ENCODE data around the gene SLC39A2.
"Not testable (repeated sequence)": the region's sequence is repeated elsewhere in the genome, so short reads cannot be mapped to it uniquely, and the experiment has no call there.

The SLC39A2 gene

GRCh38 chr14:21009721-21010120, 10.6 kb downstream of the SLC39A2 start:
- H3K4me1 ChIP-seq; DNase-seq (ENCODE audit: low spot score in 2 of 2); in situ Hi-C loops (cut with MboI; ENCODE audit: low sequenced_read_pairs); H3K4me3 ChIP-seq; H3K9me3 ChIP-seq; H3K36me3 ChIP-seq (replicated peaks); H3K27me3 ChIP-seq (ENCODE audit: low read depth): not testable (repeated sequence)

- Histone ChIP-seq H3K9me3 (no peaks in the 10 kb centered on the region), H3K4me3 (no peak overlapping the region), H3K4me1 (peaks cover 3% of the 10 kb centered on the region; the same call in 1 of the 2 replicates), H3K27me3 (ENCODE audit: low read depth) (no peaks in the 10 kb centered on the region; the same call in 1 of the 2 replicates), H3K36me3 (replicated peaks) (no peaks in the 10 kb centered on the region)
- no peak for DNase-seq (ENCODE audit: low spot score in 2 of 2)
- in situ Hi-C loops (cut with MboI; ENCODE audit: low sequenced_read_pairs) = no loop called here
Observed at GRCh38 chr14:21011136-21011535, 12.0 kb downstream of the SLC39A2 start.

GRCh38 chr14:21014761-21015190, 15.7 kb downstream of the SLC39A2 start:
- H3K4me3 ChIP-seq = no peak overlapping the region
- H3K4me1 ChIP-seq = peaks cover 3% of the 10 kb centered on the region; the same call in 1 of the 2 replicates
- no peaks in the 10 kb centered on the region; the same call in 1 of the 2 replicates for H3K36me3 ChIP-seq (replicated peaks)
- H3K27me3 ChIP-seq (ENCODE audit: low read depth) = no peaks in the 10 kb centered on the region; the same call in 1 of the 2 replicates
- no peaks in the 10 kb centered on the region for H3K9me3 ChIP-seq
- DNase-seq (ENCODE audit: low spot score in 2 of 2) = peak; percentile 93
- in situ Hi-C loops (cut with MboI; ENCODE audit: low sequenced_read_pairs) = no loop called here

GRCh38 chr14:21015312-21015711, 16.2 kb downstream of the SLC39A2 start:
- H3K9me3 ChIP-seq = no peaks in the 10 kb centered on the region
- no peak for DNase-seq (ENCODE audit: low spot score in 2 of 2)
- H3K4me1 ChIP-seq = peaks cover 3% of the 10 kb centered on the region; the same call in 1 of the 2 replicates
- no peaks in the 10 kb centered on the region; the same call in 1 of the 2 replicates for H3K36me3 ChIP-seq (replicated peaks)
- in situ Hi-C loops (cut with MboI; ENCODE audit: low sequenced_read_pairs) = no loop called here
- no peaks in the 10 kb centered on the region; the same call in 1 of the 2 replicates for H3K27me3 ChIP-seq (ENCODE audit: low read depth)
- no peak overlapping the region for H3K4me3 ChIP-seq

DNA sequence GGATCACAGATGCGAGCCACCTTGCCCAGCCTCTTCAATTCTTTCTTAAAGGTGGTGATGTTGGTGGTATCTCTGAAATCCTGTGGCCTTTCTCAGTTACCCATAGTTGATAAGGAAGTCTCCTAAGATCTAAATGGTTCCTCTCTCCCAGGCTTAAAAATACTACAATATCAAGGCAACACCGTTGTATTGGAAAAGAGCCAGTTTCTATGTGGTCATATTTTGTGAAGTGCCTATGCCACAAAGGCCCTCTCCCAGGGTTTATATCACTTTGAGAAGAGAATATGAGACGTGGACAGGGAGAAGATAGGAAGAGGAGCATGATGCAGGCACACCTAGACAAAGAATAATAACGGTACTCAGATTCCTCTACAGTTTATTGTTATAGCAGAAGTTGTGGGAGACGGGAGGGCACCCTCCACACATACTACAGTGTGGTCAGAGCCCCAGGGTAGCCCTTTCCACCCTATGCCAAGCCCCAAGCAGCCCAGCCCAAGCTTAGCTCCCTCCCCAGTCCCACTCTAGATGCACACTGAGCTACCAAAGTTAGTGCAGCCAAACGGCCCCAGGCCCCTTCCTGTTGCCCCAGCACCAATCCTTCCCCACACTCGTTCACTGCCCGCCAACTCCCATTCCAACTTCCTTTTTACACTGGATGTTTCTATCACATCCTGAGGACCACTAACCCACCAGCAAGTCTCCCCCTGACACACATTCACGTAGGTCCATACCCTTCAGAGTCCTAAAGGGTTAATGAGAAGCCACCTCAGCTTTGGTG, 17.5 kb downstream of the SLC39A2 start:
- Histone ChIP-seq H3K36me3 (replicated peaks) (no peaks in the 10 kb centered on the region; the same call in 1 of the 2 replicates), H3K27me3 (ENCODE audit: low read depth) (no peaks in the 10 kb centered on the region; the same call in 1 of the 2 replicates), H3K9me3 (no peaks in the 10 kb centered on the region), H3K4me1 (peaks cover 3% of the 10 kb centered on the region; the same call in 1 of the 2 replicates), H3K4me3 (no peak overlapping the region)
- in situ Hi-C loops (cut with MboI; ENCODE audit: low sequenced_read_pairs) = no loop called here
- DNase-seq (ENCODE audit: low spot score in 2 of 2) = no peak

DNA sequence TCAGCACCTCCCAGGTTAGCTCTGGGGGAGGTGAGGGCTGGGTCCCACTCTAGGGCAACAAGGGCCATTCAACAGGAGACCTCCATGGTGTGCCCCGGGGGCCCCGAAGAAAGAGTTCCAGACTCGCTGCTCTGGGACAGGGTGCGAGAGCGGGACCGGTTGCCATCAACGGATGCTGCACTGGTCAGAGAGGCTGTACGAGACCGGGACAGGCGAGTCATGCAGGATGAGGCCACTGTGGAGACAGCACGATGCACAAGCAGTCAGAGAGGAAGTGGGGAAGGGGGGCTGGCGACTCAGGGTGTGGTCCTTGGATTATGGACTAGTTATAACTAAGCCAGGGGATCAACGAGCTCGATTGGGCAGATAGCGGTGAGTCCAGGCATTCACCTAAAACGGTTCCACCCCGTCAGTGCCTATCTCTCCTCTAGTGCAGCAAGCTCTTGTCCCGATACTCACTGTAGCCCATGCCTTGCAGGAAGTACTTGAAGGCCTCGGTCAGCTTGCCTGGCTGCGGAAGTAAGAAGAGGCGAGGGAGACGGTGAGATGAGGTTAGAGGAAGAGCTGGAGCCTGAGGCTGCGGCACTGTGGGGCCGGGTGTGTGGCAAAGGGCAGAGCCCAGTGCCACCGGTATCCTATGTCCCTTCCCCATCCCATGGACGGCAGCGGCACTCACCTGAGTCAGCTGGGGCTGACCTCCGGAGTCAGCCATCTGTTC, 18.6 kb downstream of the SLC39A2 start:
- DNase-seq (ENCODE audit: low spot score in 2 of 2) = no peak
- H3K36me3 ChIP-seq (replicated peaks) = no peaks in the 10 kb centered on the region; the same call in 1 of the 2 replicates
- in situ Hi-C loops (cut with MboI; ENCODE audit: low sequenced_read_pairs) = no loop called here
- peaks cover 3% of the 10 kb centered on the region; the same call in 1 of the 2 replicates for H3K4me1 ChIP-seq
- H3K27me3 ChIP-seq (ENCODE audit: low read depth) = no peaks in the 10 kb centered on the region; the same call in 1 of the 2 replicates
- H3K4me3 ChIP-seq = no peak overlapping the region
- no peaks in the 10 kb centered on the region for H3K9me3 ChIP-seq

DNA sequence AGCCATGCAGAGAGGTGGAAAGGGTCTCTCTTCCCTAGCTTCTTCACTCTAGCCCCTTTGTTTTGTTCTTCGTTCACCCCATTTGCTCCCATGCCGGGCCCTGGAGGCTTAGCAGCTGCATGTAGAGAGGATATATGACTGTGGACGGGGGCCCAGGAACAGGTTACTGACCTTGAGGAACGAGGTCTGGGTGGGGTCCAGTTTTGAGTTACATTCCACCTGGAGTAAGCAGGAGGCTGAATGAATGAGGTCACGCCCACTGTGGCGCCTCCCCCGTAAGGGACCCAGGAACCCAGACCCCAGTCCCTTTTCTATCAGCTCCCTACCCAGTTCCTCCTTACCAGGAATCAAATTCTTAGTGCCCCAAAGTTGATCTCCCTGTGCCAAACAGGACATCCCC, 19.2 kb downstream of the SLC39A2 start:
- in situ Hi-C loops (cut with MboI; ENCODE audit: low sequenced_read_pairs) = no loop called here
- no peak overlapping the region for H3K4me3 ChIP-seq
- DNase-seq (ENCODE audit: low spot score in 2 of 2) = no peak
- no peaks in the 10 kb centered on the region for H3K27me3 ChIP-seq (ENCODE audit: low read depth)
- H3K9me3 ChIP-seq = no peaks in the 10 kb centered on the region
- H3K4me1 ChIP-seq = peaks cover 3% of the 10 kb centered on the region; the same call in 1 of the 2 replicates
- H3K36me3 ChIP-seq (replicated peaks) = no peaks in the 10 kb centered on the region; the same call in 1 of the 2 replicates

DNA sequence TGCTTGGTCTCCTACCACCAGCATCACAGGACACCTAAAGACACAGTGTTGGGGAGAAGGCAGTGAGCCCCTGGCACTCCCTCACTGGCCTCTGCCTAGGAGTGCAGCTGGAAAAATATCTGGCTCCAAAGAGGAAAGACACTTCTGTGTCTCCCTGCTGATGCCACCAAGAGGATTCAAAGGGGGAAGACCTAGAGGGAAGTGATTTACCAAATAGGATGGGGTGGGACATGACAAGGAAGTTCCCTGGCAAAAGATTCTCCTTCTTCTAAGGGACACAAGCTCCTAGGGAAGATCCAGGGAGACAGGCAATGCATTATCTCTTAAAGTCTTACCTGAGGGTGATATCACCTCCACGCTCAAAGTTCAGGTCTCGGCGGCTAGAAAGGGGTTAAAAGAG, 19.7 kb downstream of the SLC39A2 start:
- H3K36me3 ChIP-seq (replicated peaks) = no peaks in the 10 kb centered on the region; the same call in 1 of the 2 replicates
- no peaks in the 10 kb centered on the region for H3K9me3 ChIP-seq
- in situ Hi-C loops (cut with MboI; ENCODE audit: low sequenced_read_pairs) = no loop called here
- peaks cover 3% of the 10 kb centered on the region for H3K4me1 ChIP-seq
- no peak overlapping the region for H3K4me3 ChIP-seq
- H3K27me3 ChIP-seq (ENCODE audit: low read depth) = no peaks in the 10 kb centered on the region
- no peak for DNase-seq (ENCODE audit: low spot score in 2 of 2)

- Histone ChIP-seq H3K4me3 (no peak overlapping the region), H3K4me1 (peaks cover 8% of the 10 kb centered on the region), H3K36me3 (replicated peaks) (no peaks in the 10 kb centered on the region; the same call in 1 of the 2 replicates), H3K27me3 (ENCODE audit: low read depth) (no peaks in the 10 kb centered on the region), H3K9me3 (no peaks in the 10 kb centered on the region)
- in situ Hi-C loops (cut with MboI; ENCODE audit: low sequenced_read_pairs) = no loop called here
- no peak for DNase-seq (ENCODE audit: low spot score in 2 of 2)
Observed at GRCh38 chr14:21019366-21019765, 20.3 kb downstream of the SLC39A2 start.

DNA sequence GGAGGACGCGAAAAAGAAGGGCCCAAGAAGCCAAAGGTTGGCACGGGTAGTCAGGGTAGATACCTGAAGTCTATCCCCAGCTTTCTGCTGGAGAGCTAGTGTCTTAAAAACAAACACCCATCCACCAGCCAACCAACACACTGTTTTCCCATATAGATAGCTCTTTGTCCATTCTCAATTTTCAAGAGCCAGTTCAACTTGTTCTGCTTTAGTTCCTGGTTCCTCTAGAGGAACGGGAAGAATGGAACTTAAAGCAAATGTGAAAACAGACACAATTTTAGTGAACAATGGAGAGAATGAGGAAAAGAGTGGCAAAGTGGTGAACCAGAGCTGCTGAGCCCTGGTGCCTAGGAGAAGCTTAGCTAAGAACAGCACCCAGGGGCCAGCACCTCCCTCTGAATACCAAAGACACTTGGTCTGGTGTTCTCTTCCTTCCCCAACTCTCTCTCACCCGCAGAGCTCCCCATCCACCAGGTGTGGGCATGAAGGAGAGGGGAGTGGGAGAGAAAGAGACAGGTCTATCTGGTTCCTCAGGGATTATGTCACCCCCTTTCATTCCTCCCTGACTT, 22.0 kb downstream of the SLC39A2 start:
- peaks cover 5% of the 10 kb centered on the region for H3K4me1 ChIP-seq
- no peaks in the 10 kb centered on the region; the same call in 1 of the 2 replicates for H3K36me3 ChIP-seq (replicated peaks)
- H3K27me3 ChIP-seq (ENCODE audit: low read depth) = no peaks in the 10 kb centered on the region
- no peaks in the 10 kb centered on the region for H3K9me3 ChIP-seq
- no peak overlapping the region for H3K4me3 ChIP-seq
- DNase-seq (ENCODE audit: low spot score in 2 of 2) = no peak
- in situ Hi-C loops (cut with MboI; ENCODE audit: low sequenced_read_pairs) = loop anchor here (5.0 kb wide), 1 partner anchor 81 kb away; the partner anchor contains the start of gene TMEM253

DNA sequence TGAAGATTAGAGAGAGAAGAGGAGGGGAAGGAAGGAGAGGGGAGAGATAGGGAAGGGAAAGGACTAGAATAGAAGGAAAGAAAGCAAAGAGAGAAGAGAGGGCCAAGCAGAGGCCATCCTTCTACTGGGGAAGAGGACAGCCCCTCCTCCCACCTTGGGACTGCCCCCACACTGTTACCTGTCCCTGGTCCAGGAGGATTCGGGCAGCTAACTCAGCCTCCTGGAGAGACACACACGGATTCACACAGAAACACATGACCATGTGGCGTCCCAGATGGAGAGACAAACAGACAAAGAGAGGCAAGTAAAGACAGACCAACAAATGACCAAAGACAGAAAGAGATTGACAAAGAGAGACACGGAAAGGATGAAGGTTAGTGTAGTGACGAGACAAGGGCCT, 23.6 kb downstream of the SLC39A2 start:
- H3K27me3 ChIP-seq (ENCODE audit: low read depth) = no peaks in the 10 kb centered on the region
- in situ Hi-C loops (cut with MboI; ENCODE audit: low sequenced_read_pairs) = loop anchor here (5.0 kb wide), 1 partner anchor 80 kb away; the partner anchor contains the start of gene TMEM253
- DNase-seq (ENCODE audit: low spot score in 2 of 2) = no peak
- no peaks in the 10 kb centered on the region; the same call in 1 of the 2 replicates for H3K36me3 ChIP-seq (replicated peaks)
- H3K9me3 ChIP-seq = no peaks in the 10 kb centered on the region
- H3K4me1 ChIP-seq = peaks cover 5% of the 10 kb centered on the region
- no peak overlapping the region for H3K4me3 ChIP-seq

GRCh38 chr14:21023174-21023573, 24.1 kb downstream of the SLC39A2 start:
- DNase-seq (ENCODE audit: low spot score in 2 of 2) = no peak
- Histone ChIP-seq H3K4me1 (peaks cover 5% of the 10 kb centered on the region), H3K9me3 (no peaks in the 10 kb centered on the region), H3K36me3 (replicated peaks) (no peaks in the 10 kb centered on the region; the same call in 1 of the 2 replicates), H3K4me3 (no peak overlapping the region), H3K27me3 (ENCODE audit: low read depth) (no peaks in the 10 kb centered on the region)
- in situ Hi-C loops (cut with MboI; ENCODE audit: low sequenced_read_pairs) = loop anchor here (5.0 kb wide), 1 partner anchor 79 kb away; the partner anchor contains the start of gene TMEM253

GRCh38 chr14:21023817-21024584, 24.9 kb downstream of the SLC39A2 start:
- DNase-seq (ENCODE audit: low spot score in 2 of 2) = peak in 1 of 2 experiments; percentile 20
- Histone ChIP-seq H3K9me3 (no peaks in the 10 kb centered on the region), H3K27me3 (ENCODE audit: low read depth) (no peaks in the 10 kb centered on the region), H3K4me3 (peak overlapping the region; percentile 68), H3K4me1 (peaks cover 5% of the 10 kb centered on the region), H3K36me3 (replicated peaks) (no peaks in the 10 kb centered on the region; the same call in 1 of the 2 replicates)
- in situ Hi-C loops (cut with MboI; ENCODE audit: low sequenced_read_pairs) = loop anchor here (5.0 kb wide), 1 partner anchor 78 kb away; the partner anchor contains the start of gene TMEM253
